Fibroblast of lung (primary cell): ENCODE results near the gene ZNF319. TPM values are rescaled to one million over a fixed set of nuclear protein-coding genes. Genes with fewer than 3 reads are reported as not detected.
A peak's percentile ranks its signal among the peaks of the same experiment; 100 is the strongest.

Experiments
- DNase-seq, 2 donors: peaks; one replicate each; pipeline versions ENCODE4 v3.0.0 to v3.0.0-alpha.2; 2010; ENCODE audit warnings: low read depth in 2 of 2
- H2AFZ ChIP-seq: 2 replicates; pipeline ENCODE4 v1.5.1; 2012; ENCODE audit warnings: low read length, control low read depth, inconsistent platforms
- H3K27ac ChIP-seq: 2 replicates; pipeline ENCODE4 v1.5.1; 2011; ENCODE audit warnings: low read length, control low read depth; ENCODE audit not compliant: insufficient read depth
- H3K27me3 ChIP-seq: 2 replicates; pipeline ENCODE4 v1.5.1; 2011; ENCODE audit warnings: mild to moderate bottlenecking, low read length; ENCODE audit not compliant: control insufficient read depth, insufficient read depth
- H3K36me3 ChIP-seq: 2 replicates; pipeline ENCODE4 v1.5.1; 2011; ENCODE audit warnings: low read length; ENCODE audit not compliant: control insufficient read depth, insufficient read depth
- H3K4me1 ChIP-seq: 2 replicates; pipeline ENCODE4 v1.5.1; 2011; ENCODE audit warnings: low read length; ENCODE audit not compliant: control insufficient read depth, insufficient read depth; ENCODE audit errors: extremely low read depth
- H3K4me2 ChIP-seq: 2 replicates; pipeline ENCODE4 v1.5.1; 2011; ENCODE audit warnings: low read length, control low read depth; ENCODE audit not compliant: insufficient read depth; ENCODE audit errors: extremely low read depth
- H3K4me3 ChIP-seq, 4 experiments: fragments of 200-600 bp in 1 of 4; sonication (generic) in 1 of 4; replicated peaks in 1 of 4; 2 replicates each; pipeline ENCODE4 v1.5.1; 2011 to 2016; ENCODE audit warnings: low read length in 4 of 4, low read depth in 3 of 4, mild to moderate bottlenecking in 3 of 4, control low read depth in 2 of 4, inconsistent platforms in 1 of 4, mixed read lengths in 1 of 4; ENCODE audit not compliant: insufficient read depth in 1 of 4; ENCODE audit errors: control extremely low read depth in 1 of 4
- H3K79me2 ChIP-seq: 2 replicates; pipeline ENCODE4 v1.5.1; 2012; ENCODE audit warnings: mild to moderate bottlenecking, low read length, inconsistent platforms; ENCODE audit not compliant: control insufficient read depth, insufficient read depth
- H3K9ac ChIP-seq: 2 replicates; pipeline ENCODE4 v1.5.1; 2011; ENCODE audit warnings: mild to moderate bottlenecking, low read length, control low read depth; ENCODE audit not compliant: insufficient read depth
- H3K9me3 ChIP-seq: 2 replicates; pipeline ENCODE4 v1.5.1; 2012; ENCODE audit warnings: low read depth, low read length; ENCODE audit not compliant: control insufficient read depth, insufficient read depth
- H4K20me1 ChIP-seq: 2 replicates; pipeline ENCODE4 v1.5.1; 2011; ENCODE audit warnings: low read length; ENCODE audit not compliant: control insufficient read depth, insufficient read depth; ENCODE audit errors: extremely low read depth
- CTCF ChIP-seq, 2 donors: IDR thresholded peaks in 1 of 2; conservative IDR thresholded peaks in 1 of 2; 1 replicate in 1 of 2; 2 replicates in 1 of 2; pipeline ENCODE4 v1.5.1; 2011 to 2012; ENCODE audit warnings: low read length in 2 of 2, control low read depth in 1 of 2, inconsistent platforms in 1 of 2, low read depth in 1 of 2, mild to moderate bottlenecking in 1 of 2
- EZH2 ChIP-seq: IDR thresholded peaks from 2 replicates; pipeline ENCODE4 v1.5.1; 2012; ENCODE audit warnings: low read length, control low read depth, mild to moderate bottlenecking; ENCODE audit errors: missing control alignments
- polyA plus RNA-seq, 2 donors: library from polyadenylated mRNA; depleted of rRNA in 1 of 2; stranded (reverse) in 1 of 2; unstranded in 1 of 2; fragments of >200 nt; gene quantifications; 2 replicates each; pipeline ENCODE4 v1.2.1, GENCODE V29; 2011 to 2012; ENCODE audit warnings: missing spikeins in 1 of 2
- total RNA-seq: library from RNA; depleted of rRNA; stranded (reverse); fragments of >200 nt; gene quantifications from 2 replicates; pipeline ENCODE4 v1.2.1, GENCODE V29; 2014

Gene ZNF319
- total and polyA plus RNA-seq, 2 donors (not counting 1 experiment from before 2014, with no cell fraction given): 2.6 to 4.1 TPM

DNA sequence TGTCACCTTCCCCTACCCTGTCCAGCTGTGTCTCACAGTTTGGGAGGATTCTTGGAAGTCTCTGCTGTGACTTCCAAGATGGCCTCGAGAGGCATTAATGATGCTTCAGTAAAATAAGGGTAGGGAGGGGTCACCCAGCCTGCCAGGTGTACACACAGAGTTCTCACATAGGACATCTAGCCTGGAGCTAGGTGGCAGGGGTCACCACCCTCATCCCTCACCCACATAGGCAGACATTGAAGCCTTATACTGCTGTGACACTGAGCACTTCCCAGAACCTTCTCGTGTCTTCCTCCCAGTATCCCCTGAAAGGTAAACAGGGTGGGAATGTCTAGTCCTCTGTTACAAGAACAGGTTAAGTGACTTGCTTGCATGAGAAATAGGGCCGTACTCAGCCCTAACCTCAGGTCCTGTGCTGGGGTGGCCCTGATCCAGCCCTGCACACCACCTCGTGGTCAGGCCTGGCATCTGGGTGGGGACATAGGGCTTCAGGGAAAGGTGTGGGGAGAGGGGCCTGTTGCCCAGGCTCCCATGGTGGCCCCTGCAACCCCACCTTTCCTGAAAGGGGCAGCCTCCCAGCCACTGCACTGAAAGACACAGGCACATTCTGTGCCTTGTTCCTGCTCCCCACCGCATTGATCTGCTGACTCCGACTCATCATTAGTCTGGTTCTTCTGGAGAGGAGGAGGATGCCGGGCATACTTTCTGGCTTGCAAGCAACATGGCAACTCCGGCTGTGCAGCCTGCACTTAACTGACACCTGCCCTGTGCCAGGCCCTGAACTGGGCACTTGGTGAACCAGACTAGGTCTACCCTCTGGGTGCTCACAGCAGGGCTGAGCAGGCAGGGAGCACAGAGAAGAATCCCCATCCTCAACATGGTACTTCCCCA is 21.4 kb upstream of the ZNF319 start:
- Histone ChIP-seq H3K27me3 (peaks cover 2% of the 10 kb centered on the region), H3K4me2 (peak overlapping the region; percentile 40), H3K36me3 (no peaks in the 10 kb centered on the region), H4K20me1 (no peaks in the 10 kb centered on the region), H3K27ac (peak overlapping the region; percentile 37), H2AFZ (no peak overlapping the region), H3K4me3 (no peak overlapping the region), H3K79me2 (no peaks in the 10 kb centered on the region), H3K4me1 (peaks cover 16% of the 10 kb centered on the region), H3K9me3 (no peaks in the 10 kb centered on the region), H3K9ac (no peak overlapping the region)
- DNase-seq: peak; percentile 47 to 53
- TF ChIP-seq EZH2 (no peak), CTCF (conservative IDR thresholded peaks at IDR 0.05 in 1 of 2, IDR thresholded peaks at IDR 0.05 in 1 of 2; ENCODE audit: low read depth in 1 of 2, low read length in 2 of 2) (no peak)

GRCh38 chr16:58020628-58021521 is 20.4 kb upstream of the ZNF319 start:
- H3K4me1 ChIP-seq: peaks cover 16% of the 10 kb centered on the region
- no peaks in the 10 kb centered on the region for H3K79me2 ChIP-seq
- DNase-seq: peak in 1 of 2 donors; percentile 62
- H3K9ac ChIP-seq: no peak overlapping the region
- no peak overlapping the region for H2AFZ ChIP-seq
- H3K27me3 ChIP-seq: no peaks in the 10 kb centered on the region
- no peak overlapping the region for H3K27ac ChIP-seq
- TF ChIP-seq CTCF (conservative IDR thresholded peaks at IDR 0.05 in 1 of 2, IDR thresholded peaks at IDR 0.05 in 1 of 2; ENCODE audit: low read depth in 1 of 2, low read length in 2 of 2): peak; percentile 79 to 80
- TF ChIP-seq EZH2: no peak
- H3K4me2 ChIP-seq: no peak overlapping the region
- no peaks in the 10 kb centered on the region for H3K36me3 ChIP-seq
- no peak overlapping the region for H3K4me3 ChIP-seq
- no peaks in the 10 kb centered on the region for H4K20me1 ChIP-seq
- H3K9me3 ChIP-seq: no peaks in the 10 kb centered on the region

GRCh38 chr16:58019866-58020538 is 19.5 kb upstream of the ZNF319 start:
- Histone ChIP-seq H3K27me3 (no peaks in the 10 kb centered on the region), H3K4me1 (peaks cover 16% of the 10 kb centered on the region), H4K20me1 (no peaks in the 10 kb centered on the region), H3K9ac (no peak overlapping the region), H3K36me3 (no peaks in the 10 kb centered on the region), H3K79me2 (no peaks in the 10 kb centered on the region), H3K4me3 (no peak overlapping the region), H3K27ac (no peak overlapping the region), H3K4me2 (no peak overlapping the region), H2AFZ (no peak overlapping the region), H3K9me3 (no peaks in the 10 kb centered on the region)
- TF ChIP-seq EZH2: no peak
- no peak for TF ChIP-seq CTCF (conservative IDR thresholded peaks at IDR 0.05 in 1 of 2, IDR thresholded peaks at IDR 0.05 in 1 of 2; ENCODE audit: low read depth in 1 of 2, low read length in 2 of 2)
- DNase-seq: no peak
